HG02884 (cell line): ENCODE measurements around the gene PNMA8A.
"Not testable (repeated sequence)": the region's sequence is repeated elsewhere in the genome, so short reads cannot be mapped to it uniquely, and the experiment has no call there.

Experiments
- ATAC-seq: cut with Tn5 transposase; IDR thresholded peaks from one replicate; pipeline ENCODE4 v1.9.1; 2021; ENCODE audit warnings: mild to moderate bottlenecking, moderate library complexity; ENCODE audit not compliant: unreplicated experiment

The PNMA8A gene

GRCh38 chr19:46433470-46433869 lies 37.9 kb downstream of the PNMA8A start:
- not testable (repeated sequence) for ATAC-seq

- no peak for ATAC-seq
Measured at GRCh38 chr19:46431824-46432223, 39.5 kb downstream of the PNMA8A start.

- no peak for ATAC-seq
Measured at GRCh38 chr19:46429999-46430398, 41.4 kb downstream of the PNMA8A start.

- ATAC-seq = no peak
Measured at GRCh38 chr19:46428239-46429135, 42.9 kb downstream of the PNMA8A start, which contains the start of gene PNMA8C. TSS of gene PNMA8C (minus strand) at chr19:46428936. CDS start at chr19:46428359, 577 bp downstream.

- ATAC-seq = no peak
Measured at GRCh38 chr19:46427518-46428045, 43.8 kb downstream of the PNMA8A start.

GRCh38 chr19:46426506-46427162 lies 44.7 kb downstream of the PNMA8A start:
- no peak for ATAC-seq

- ATAC-seq = no peak
Measured at GRCh38 chr19:46426035-46426505, 45.3 kb downstream of the PNMA8A start.

- no peak for ATAC-seq
Measured at GRCh38 chr19:46423188-46423587, 48.2 kb downstream of the PNMA8A start.

GRCh38 chr19:46422344-46422743 lies 49.0 kb downstream of the PNMA8A start:
- ATAC-seq = no peak

GRCh38 chr19:46420056-46420455 lies 51.3 kb downstream of the PNMA8A start:
- no peak for ATAC-seq
